HG03558 (cell line): ENCODE data around the gene LRRC7.
"Not testable (repeated sequence)": the region's sequence is repeated elsewhere in the genome, so short reads cannot be mapped to it uniquely, and the experiment has no call there.

Source experiments
- ATAC-seq: cut with Tn5 transposase; IDR thresholded peaks from one replicate; pipeline ENCODE4 v1.9.1; 2021; ENCODE audit warnings: moderate number of reproducible peaks; ENCODE audit not compliant: unreplicated experiment; ENCODE audit errors: extremely low read depth

LRRC7 gene

DNA sequence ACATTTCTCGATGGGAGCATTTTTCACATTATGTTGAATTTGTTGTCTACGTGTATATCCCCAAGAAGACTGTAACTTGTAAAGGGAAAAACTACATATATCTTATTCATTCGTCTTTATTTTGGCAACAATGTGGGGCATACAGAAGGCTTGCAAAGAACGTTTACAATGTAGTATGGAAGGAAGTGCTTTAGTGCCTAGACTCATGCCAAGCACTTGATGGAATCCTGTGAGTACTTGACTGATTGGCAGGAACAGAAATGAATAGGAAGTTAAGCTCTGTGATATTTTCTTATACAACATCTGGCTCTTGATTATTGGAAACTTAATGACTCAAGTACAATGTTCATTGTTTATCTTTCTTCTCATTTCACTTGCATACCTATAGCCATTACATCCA, 284.4 kb downstream of the LRRC7 start:
- ATAC-seq: no peak

GRCh38 chr1:69852706-69853105, 285.0 kb downstream of the LRRC7 start:
- no peak for ATAC-seq

DNA sequence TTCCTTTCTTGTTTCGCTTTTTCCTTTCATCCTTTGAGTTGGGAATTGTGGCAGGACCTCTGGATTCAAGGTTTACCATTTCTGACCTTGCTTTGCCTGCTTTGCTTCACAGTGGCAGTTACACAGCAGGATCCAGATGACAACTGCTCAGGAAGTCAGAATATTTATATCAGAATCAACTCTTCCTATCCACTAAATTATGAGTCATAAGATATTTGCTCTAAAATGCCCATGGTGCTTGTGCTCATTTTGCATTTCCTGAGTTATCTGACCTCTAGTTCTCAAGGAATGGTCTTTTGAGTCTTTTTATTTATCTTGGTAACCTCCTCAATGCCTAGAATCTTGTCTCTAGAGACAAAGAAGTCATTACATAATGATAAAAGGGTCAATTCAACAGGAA, 290.8 kb downstream of the LRRC7 start:
- ATAC-seq: no peak

DNA sequence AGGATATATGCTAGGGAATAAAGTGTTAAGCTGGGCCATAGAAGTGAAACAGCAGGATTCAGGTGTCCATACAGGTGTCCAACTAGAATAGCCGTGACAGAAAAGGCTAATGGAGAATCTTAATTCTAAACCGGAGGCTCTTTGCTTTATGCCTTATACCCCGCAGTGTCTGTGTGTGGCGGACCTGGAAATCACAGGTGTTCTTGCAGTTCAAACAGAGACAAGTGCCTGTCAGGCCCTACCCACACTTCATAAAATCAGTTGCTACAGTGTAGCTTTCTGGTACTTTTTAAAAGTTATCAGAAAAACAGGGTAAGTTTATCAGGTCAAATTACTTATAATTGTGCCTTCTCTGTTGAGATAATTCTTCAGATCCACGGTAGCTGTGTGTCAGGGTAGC, 293.9 kb downstream of the LRRC7 start:
- no peak for ATAC-seq

- ATAC-seq: no peak
Observed at GRCh38 chr1:69862906-69863305, 295.2 kb downstream of the LRRC7 start.

DNA sequence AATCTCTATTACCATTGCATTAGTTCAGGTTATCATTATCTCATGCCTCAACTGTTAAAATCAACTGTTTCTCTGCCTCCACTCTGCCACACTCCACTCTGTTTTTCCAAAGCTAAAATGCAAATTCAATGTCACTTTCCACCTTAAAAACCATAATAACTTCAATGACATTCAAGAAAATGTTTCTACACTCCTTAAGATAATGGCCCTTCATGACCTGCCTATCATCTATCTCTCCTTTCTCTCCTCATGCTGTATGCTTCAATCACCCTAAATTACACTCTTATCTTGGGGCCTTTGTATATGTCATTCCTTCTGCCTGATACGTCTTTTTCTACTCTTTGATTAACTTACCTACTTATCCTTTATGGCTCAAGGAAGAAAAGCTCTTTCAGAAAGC, 296.0 kb downstream of the LRRC7 start:
- no peak for ATAC-seq

DNA sequence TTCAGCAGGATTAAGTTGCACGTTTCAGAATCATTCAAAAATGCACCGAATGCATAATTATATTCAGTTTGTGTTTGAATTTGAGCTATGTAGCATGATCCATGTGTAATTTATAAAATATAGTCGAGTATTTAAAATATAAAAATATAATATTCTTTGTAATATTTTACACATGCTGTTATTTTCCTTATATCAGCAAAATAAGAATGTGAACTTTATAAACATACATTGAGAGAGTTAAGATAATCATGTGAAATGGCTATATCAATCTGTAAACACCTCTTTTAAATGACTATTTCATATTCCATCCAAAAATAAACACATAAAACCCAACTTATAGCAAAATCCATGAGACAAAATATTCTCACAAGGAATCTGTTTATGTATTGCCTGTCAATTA, 303.7 kb downstream of the LRRC7 start:
- no peak for ATAC-seq

- no peak for ATAC-seq
Observed at GRCh38 chr1:69878338-69878737, 310.6 kb downstream of the LRRC7 start.

- not testable (repeated sequence) for ATAC-seq
Observed at GRCh38 chr1:69888016-69888415, 320.3 kb downstream of the LRRC7 start.

DNA sequence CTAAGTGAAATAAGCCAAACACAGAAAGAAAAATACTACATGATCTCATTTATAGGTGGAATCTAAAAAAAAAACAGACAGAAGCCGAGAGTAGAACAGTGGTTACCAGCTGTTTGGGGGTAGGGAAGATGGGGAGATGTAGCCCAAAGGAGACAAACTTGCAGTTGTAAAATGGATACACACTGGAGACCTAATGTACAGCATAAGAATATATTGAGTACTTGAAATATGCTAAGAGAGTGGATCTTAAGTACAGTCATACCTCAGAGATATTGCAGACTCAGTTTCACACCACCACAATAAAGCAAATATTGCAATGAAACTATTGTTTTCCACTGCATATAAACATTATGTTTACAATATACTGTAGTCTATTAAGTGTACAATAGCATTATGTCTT, 320.9 kb downstream of the LRRC7 start:
- ATAC-seq: no peak

DNA sequence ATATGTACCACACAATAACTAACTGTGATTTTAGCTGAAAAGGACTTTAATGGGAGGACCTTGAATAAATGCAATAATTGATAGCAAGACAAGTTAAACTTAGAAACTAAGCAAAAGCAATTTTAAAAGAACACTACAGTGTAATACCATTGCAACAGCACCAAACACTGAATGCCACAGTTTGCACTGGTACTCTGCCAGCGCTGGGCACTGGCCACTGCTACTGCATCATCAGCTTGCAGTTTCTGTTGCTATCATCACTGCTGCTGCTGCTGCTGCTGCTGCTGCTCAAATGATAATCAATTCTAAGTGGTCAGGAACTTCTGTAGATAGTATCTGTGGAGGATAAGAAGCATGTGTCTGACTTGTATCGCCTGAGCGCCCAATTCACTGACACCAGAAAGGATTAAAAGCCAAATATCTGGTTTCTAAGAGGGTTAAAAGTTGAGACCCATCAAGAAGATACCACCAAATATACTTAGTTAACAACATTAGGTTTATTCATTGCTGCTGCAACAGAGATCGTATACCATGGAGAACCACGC, 330.8 kb downstream of the LRRC7 start:
- ATAC-seq: no peak

- ATAC-seq: no peak
Observed at GRCh38 chr1:69911301-69911801, 343.6 kb downstream of the LRRC7 start.

DNA sequence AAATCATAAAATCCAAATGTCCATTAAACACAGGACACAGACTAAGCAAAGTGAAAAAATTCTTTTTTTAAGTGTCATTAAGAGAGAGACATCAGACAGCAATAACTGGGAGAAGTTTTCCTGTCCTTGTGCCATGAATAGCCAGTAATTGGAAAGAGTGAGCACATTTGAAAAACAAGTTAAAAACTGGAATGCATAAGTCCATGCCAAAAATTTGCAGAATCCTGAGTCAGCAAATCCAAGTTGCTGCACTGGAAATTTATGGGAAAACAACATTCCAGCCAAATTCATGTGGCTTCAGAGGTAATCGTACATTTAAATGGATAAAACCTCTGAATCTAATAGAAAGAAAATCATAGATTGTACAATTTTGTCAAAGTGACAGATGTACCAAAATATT, 346.3 kb downstream of the LRRC7 start:
- ATAC-seq: no peak

DNA sequence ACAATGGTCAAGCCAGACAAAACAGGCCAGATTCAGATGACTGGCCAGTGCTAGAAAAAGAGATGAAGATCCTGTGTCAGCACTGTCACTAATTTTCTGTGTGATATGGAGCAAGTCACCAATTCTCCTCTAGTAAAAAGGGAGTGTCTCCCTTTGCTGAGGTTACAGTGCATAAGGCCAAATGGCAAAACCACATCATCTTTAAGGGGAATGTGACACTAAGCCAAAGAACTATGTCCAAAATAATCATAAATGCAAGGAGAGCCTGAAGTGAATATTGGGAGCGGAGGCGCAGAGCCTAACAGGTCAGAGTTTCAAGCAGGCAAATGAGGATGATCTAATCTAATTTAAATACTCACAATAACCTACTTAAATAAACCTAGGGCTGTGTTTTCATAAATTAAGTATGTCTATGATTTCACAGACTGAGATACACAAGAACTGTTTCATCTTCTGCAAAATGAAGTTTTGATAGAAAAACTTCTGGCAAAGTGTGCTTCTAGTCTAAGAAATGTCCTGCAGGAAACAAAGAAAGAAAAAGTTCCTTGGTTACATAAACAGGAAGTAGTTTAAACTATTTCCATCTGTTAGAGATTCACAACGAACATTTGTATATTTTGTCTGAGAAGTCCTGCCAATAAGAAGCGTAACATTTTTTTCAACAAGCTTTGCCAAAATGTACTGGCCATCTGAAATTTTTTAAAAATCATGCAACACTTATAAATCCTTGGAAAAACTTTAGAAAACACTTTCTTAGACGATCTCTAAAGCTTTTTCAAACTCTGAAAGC, 347.4 kb downstream of the LRRC7 start:
- no peak for ATAC-seq

DNA sequence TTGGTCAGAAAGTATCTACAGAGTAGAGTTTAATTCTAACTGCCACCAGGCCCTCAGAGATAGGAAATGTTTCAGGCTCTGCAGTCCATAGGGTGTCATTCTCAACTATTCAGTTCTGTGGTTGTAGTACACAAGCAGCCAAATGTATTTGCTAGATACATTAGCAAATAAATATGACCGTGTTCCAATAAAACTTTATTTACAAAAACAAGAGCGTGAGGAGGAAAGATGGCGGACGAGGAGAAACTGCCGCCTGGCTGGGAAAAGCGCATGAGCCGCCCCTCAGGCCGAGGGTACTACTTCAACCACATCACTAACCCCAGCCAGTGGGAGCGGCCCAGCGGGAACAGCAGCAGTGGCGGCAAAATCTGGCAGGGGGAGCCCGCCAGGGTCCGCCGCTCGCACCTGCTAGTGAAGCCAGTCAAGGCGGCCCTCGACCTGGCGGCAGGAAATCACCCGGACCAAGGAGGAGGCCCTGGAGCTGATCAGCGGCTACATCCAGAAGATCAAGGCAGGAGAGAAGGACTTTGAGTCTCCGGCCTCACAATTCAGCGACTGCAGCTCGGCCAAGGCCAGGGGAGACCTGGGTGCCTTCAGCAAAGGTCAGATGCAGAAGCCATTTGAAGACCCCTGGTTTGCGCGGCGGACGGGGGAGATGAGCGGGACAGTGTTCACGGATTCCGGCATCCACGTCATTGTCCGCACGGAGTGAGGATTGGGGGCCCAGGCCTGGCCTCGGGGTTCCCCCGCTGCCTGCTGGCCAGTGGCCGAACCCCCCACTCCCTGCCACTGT, 351.6 kb downstream of the LRRC7 start:
- no peak for ATAC-seq

- no peak for ATAC-seq
Observed at GRCh38 chr1:69919922-69920273, 352.2 kb downstream of the LRRC7 start.

GRCh38 chr1:69920426-69920825, 352.7 kb downstream of the LRRC7 start:
- ATAC-seq: no peak

DNA sequence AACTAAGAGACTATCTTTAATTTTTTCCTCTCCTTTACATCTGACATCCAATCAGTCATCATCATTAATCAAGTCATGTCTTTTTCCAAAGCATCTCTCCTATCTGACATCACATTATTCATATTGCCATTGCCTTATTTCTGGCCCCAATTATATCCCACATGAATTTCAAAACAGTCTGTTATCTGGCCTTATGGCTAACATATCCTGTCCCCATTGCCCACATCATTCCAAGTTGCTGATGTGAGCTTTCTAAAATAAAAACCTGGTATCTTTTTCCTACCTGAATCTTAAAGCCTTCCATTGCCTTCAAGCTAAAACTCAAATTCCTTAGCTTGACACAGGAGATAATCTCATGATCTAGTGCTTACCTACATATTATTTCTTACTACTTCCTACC, 353.8 kb downstream of the LRRC7 start:
- ATAC-seq: no peak

DNA sequence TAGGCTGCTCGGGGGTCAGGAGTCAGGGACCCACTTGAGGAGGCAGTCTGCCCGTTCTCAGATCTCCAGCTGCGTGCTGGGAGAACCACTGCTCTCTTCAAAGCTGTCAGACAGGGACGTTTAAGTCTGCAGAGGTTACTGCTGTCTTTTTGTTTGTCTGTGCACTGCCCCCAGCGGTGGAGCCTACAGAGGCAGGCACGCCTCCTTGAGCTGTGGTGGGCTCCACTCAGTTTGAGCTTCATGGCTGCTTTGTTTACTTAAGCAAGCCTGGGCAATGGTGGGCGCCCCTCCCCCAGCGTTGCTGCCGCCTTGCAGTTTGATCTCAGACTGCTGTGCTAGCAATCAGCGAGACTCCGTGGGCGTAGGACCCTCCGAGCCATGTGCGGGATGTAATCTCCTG, 360.5 kb downstream of the LRRC7 start:
- ATAC-seq: not testable (repeated sequence)

GRCh38 chr1:69929308-69930057, 361.8 kb downstream of the LRRC7 start:
- no peak for ATAC-seq

DNA sequence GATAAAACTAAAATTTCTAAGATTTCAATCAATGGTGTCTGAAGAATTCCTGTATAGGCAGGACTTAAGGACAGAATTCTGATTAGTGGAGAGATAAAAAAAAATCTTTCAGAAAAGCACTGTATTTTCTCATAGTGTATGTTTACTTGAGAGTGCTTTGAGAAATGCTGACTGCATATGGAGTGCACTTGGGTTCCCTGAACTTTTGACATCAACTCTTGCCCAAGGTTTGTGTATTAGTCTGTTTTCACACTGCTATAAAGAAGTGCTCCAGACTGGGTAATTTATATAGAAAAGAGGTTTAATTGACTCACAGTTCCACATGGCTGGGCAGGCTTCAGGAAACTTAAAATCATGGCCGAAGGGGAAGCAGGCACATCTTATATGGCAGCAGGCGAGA, 362.7 kb downstream of the LRRC7 start:
- ATAC-seq: no peak
